Measurements from ENCODE around the gene CASP14. TPM values are rescaled to one million over a fixed set of nuclear protein-coding genes. Genes with fewer than 3 reads are reported as not detected.

Gene CASP14
- total RNA-seq, 1 experiment from 2014 or later, result not detected

DNA sequence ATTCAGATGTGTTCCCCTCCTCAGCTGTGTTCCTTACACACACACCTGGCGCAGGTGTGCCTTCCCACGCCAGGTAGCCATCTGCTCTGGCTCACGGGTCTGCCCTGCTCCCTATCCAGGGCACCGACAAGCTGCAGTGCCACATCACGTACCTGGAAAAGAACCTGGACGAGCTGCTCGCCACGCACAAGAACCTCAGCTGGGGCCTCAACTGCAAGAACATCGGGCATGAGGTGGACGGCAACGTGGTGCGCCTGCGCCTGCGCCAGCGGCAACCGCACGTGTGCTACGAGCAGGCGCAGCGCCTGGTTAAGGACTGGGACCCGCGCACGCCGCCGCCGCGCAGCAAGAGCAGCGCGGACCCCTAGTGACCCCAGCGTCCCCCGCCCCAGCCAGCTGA, 26.5 kb upstream of the CASP14 start:
- Mint-ChIP-seq H3K9me3 (no peaks in the 10 kb centered on the region), H3K27me3 (ENCODE audit: low read depth) (peaks cover 23% of the 10 kb centered on the region), H3K27ac (no peak overlapping the region), H3K4me1 (no peaks in the 10 kb centered on the region), H3K4me3 (no peak overlapping the region), H3K36me3 (no peaks in the 10 kb centered on the region)
- POLR2A ChIA-PET, result no interaction called here
- TF ChIP-seq, protein P1, sequence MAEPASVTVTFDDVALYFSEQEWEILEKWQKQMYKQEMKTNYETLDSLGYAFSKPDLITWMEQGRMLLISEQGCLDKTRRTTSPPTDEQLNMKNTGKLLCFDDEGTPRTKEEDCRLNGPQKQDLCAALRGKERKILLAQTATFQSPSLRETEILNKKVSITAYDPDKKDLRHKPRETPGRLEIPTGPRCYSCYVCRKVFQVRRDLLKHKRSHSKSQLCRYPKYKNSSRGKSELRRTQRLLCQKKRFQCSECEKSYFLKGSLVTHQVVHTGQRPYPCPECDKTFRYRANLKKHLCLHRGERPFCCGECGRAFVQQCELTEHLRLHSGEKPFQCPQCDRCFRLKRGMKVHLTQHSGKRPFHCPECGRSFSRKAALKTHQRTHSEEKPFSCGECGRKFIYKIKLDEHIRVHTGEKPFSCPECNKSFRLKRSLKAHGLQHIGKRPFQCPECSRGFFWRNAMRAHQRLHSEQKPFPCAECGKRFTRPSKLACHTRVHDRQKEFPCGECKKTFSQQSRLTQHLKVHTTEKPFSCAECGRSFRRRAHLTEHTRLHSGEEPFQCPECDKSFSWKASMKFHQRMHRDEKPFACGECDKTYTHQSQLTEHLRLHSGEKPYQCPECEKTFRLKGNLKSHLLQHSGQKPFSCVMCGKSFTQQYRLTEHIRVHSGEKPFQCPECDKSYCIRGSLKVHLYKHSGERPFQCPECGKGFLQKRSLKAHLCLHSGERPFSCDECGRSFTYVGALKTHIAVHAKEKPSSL (CRISPR knock-in tag; conservative IDR thresholded peaks at IDR 0.05), result no peak
- 0 out of 2 replicates have a peak, but pooled peaks have one; percentile 17 for TF ChIP-seq MAX (CRISPR knock-in tag; IDR thresholded peaks at IDR 0.05)
- no peak for TF ChIP-seq RELA (CRISPR knock-in tag; IDR thresholded peaks at IDR 0.05; ENCODE audit: borderline replicate concordance)
- TF ChIP-seq, protein P2, sequence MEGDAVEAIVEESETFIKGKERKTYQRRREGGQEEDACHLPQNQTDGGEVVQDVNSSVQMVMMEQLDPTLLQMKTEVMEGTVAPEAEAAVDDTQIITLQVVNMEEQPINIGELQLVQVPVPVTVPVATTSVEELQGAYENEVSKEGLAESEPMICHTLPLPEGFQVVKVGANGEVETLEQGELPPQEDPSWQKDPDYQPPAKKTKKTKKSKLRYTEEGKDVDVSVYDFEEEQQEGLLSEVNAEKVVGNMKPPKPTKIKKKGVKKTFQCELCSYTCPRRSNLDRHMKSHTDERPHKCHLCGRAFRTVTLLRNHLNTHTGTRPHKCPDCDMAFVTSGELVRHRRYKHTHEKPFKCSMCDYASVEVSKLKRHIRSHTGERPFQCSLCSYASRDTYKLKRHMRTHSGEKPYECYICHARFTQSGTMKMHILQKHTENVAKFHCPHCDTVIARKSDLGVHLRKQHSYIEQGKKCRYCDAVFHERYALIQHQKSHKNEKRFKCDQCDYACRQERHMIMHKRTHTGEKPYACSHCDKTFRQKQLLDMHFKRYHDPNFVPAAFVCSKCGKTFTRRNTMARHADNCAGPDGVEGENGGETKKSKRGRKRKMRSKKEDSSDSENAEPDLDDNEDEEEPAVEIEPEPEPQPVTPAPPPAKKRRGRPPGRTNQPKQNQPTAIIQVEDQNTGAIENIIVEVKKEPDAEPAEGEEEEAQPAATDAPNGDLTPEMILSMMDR (IDR thresholded peaks at IDR 0.05), result no peak
- no peak for TF ChIP-seq ATF2 (CRISPR knock-in tag; IDR thresholded peaks at IDR 0.05; ENCODE audit: borderline replicate concordance, low read depth)
- TF ChIP-seq, protein P3, sequence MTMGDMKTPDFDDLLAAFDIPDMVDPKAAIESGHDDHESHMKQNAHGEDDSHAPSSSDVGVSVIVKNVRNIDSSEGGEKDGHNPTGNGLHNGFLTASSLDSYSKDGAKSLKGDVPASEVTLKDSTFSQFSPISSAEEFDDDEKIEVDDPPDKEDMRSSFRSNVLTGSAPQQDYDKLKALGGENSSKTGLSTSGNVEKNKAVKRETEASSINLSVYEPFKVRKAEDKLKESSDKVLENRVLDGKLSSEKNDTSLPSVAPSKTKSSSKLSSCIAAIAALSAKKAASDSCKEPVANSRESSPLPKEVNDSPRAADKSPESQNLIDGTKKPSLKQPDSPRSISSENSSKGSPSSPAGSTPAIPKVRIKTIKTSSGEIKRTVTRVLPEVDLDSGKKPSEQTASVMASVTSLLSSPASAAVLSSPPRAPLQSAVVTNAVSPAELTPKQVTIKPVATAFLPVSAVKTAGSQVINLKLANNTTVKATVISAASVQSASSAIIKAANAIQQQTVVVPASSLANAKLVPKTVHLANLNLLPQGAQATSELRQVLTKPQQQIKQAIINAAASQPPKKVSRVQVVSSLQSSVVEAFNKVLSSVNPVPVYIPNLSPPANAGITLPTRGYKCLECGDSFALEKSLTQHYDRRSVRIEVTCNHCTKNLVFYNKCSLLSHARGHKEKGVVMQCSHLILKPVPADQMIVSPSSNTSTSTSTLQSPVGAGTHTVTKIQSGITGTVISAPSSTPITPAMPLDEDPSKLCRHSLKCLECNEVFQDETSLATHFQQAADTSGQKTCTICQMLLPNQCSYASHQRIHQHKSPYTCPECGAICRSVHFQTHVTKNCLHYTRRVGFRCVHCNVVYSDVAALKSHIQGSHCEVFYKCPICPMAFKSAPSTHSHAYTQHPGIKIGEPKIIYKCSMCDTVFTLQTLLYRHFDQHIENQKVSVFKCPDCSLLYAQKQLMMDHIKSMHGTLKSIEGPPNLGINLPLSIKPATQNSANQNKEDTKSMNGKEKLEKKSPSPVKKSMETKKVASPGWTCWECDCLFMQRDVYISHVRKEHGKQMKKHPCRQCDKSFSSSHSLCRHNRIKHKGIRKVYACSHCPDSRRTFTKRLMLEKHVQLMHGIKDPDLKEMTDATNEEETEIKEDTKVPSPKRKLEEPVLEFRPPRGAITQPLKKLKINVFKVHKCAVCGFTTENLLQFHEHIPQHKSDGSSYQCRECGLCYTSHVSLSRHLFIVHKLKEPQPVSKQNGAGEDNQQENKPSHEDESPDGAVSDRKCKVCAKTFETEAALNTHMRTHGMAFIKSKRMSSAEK (CRISPR knock-in tag; IDR thresholded peaks at IDR 0.05; ENCODE audit: borderline replicate concordance), result no peak
- TF ChIP-seq, protein P4, sequence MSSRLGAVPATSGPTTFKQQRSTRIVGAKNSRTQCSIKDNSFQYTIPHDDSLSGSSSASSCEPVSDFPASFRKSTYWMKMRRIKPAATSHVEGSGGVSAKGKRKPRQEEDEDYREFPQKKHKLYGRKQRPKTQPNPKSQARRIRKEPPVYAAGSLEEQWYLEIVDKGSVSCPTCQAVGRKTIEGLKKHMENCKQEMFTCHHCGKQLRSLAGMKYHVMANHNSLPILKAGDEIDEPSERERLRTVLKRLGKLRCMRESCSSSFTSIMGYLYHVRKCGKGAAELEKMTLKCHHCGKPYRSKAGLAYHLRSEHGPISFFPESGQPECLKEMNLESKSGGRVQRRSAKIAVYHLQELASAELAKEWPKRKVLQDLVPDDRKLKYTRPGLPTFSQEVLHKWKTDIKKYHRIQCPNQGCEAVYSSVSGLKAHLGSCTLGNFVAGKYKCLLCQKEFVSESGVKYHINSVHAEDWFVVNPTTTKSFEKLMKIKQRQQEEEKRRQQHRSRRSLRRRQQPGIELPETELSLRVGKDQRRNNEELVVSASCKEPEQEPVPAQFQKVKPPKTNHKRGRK (CRISPR knock-in tag; IDR thresholded peaks at IDR 0.05; ENCODE audit: borderline replicate concordance), result no peak
- no peak for TF ChIP-seq OVOL2 (CRISPR knock-in tag; IDR thresholded peaks at IDR 0.05; ENCODE audit: borderline replicate concordance)
- TF ChIP-seq ETV6 (CRISPR knock-in tag; IDR thresholded peaks at IDR 0.05), result no peak
- CTCF ChIA-PET, result interaction anchor here (1.7 kb wide), 1 partner anchor 69 kb away, joined by 12 read pairs; no protein-coding TSS in a partner anchor
- DNase-seq (ENCODE audit: low spot score) (peak; percentile 21), ATAC-seq (peak; percentile 46)

DNA sequence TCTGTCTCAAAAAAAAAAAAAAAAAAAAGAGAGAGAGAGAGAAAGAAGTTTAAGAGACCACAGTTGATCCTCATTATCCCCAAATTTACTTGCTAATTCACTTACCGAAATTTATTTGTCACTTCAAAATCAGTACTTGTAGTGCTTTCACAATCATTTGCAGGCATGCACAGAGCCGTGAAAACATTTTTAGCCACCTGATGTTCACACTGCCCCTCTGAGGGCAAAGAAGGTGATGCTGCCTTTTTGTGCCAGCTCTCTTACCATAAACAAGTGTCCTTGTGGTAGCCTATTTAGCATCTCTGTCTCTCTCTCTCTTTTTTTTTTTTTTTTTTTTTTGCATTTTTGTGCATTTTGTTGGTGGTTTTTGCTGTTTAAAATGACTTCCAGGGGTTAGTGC, 24.1 kb upstream of the CASP14 start:
- no peak for TF ChIP-seq NR3C1 (CRISPR knock-in tag; conservative IDR thresholded peaks at IDR 0.05; ENCODE audit: low read depth)
- H3K27me3 Mint-ChIP-seq (ENCODE audit: low read depth), result peaks cover 20% of the 10 kb centered on the region
- H3K9me3 Mint-ChIP-seq, result no peaks in the 10 kb centered on the region
- ChIA-PET POLR2A (interaction anchor here (0.6 to 0.7 kb wide), 2 partner anchors 9 to 325 kb away, joined by 3 to 8 read pairs; no protein-coding TSS in a partner anchor), CTCF (interaction anchor here (0.6 to 2.0 kb wide), 23 partner anchors 8 to 335 kb away, joined by 3 to 11 read pairs (median 4); partner anchors contain the start of gene ZNF333)
- no peak overlapping the region for H3K4me3 Mint-ChIP-seq
- no peak overlapping the region for H3K27ac Mint-ChIP-seq
- ATAC-seq, result peak; percentile 68
- peak; percentile 27 for DNase-seq (ENCODE audit: low spot score)
- no peaks in the 10 kb centered on the region for H3K4me1 Mint-ChIP-seq
- H3K36me3 Mint-ChIP-seq, result no peaks in the 10 kb centered on the region
